ENCODE data around the gene PRKAR1B.

The PRKAR1B gene

GRCh38 chr7:507623-508300 lies 219.3 kb downstream of the PRKAR1B start:
- DNase-seq (ENCODE audit: low read depth), result no peak

- DNase-seq (ENCODE audit: low read depth), result no peak
Measured at GRCh38 chr7:506921-507622, 220.0 kb downstream of the PRKAR1B start.

DNA sequence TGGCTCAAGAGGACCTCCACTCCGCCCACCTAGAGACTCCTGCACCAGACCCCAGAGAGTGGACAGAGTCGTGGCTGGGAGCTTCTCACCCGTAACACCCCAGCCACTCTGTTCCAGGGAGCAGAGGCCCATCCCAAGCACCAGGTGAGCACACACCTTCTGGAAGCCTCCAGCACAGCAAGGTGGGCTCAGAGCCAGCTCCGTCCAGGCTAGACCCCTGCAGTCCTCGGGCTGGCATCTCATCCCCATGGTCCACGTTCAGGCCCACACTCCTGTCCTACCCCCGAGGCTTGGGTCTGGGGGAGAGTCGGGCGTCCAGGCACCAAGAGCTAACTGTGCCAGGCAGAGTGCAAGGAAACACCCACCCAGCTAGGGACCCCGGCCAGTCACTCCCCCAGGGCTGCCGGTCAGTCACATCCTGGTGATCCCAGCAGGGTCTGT lies 220.7 kb downstream of the PRKAR1B start:
- no peak for DNase-seq (ENCODE audit: low read depth)

DNA sequence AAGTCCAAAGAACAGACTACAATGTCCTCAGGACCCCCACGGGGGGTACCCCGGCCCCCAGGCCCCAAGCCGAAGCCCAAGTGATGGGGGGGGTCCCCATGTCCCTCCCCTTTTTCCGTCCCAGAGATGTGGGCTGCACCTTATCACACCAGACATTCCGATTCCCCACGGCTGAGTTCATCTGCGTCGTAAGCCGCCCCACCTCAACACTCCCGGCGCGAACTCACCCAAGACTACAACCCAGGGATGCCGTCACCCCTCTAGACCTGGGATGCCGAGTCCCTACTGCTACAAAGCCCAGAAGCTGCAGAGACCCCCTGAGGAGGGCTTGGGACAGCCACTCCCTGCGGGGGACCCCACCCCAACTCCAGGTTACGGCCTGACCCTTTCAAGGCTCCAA lies 221.9 kb downstream of the PRKAR1B start:
- no peak for DNase-seq (ENCODE audit: low read depth)

DNA sequence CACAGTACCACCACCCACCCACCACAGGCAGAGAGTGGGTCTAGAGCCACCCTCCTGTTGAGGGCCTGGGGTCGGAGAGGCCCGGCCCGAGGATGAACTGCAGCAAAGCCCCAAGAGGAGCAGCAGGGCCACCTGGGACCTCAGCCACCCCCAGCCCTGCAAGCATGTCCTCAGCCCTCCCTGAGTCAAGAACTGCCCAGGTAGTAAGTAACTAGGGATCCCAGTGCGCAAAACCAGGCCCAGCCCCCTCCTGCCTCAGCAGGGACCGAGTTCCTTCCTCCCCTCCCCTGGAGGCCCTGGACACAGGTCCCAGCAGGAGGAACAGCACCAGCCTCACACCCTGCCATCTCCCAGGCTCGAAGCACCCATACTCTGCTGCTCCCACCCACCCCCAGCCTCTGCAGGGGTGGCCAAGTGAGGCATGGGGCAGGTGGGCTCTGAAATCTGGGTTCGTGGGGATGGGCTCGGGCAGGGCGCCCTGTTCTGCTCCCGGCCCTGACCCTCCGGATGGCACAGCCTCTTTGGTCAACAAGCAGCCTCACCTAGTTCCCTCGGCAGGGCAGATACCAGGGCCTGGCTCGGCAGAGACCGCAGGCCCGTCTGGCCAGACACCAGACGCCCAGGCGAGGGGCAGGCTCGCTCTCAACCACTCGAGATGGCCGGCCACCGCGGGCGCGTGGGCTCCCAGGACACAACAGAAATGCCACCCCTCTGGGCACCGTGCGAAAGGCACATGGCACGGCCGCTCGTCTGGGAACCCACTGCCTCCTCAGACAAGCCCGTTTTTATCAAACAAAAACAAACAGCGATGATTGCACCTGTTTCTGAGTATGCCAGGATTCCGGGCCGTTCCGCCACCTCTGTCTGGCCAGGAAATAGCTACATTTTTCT lies 222.6 kb downstream of the PRKAR1B start:
- DNase-seq (ENCODE audit: low read depth), result no peak

- no peak for DNase-seq (ENCODE audit: low read depth)
Measured at GRCh38 chr7:503575-504111, 223.4 kb downstream of the PRKAR1B start.

DNA sequence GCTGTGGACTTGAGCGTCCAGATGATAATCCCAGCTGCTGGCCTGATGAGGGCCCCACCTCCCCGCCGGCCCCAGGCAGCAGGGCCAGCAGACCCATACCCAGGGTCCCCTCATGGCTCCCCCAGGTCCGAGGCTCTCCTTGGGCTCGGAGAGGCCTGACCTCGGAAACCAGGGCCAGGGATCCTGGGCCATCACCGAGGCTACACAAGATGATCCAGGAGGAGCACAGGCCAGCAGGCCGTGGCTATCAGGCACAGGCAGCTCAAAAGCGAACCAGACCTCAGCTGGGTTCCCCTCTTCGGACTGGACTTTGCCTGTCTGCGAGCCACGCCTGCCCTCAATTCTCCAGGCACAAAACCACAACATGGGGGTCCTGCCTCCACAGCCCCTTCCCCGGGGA lies 224.8 kb downstream of the PRKAR1B start:
- DNase-seq (ENCODE audit: low read depth), result no peak

GRCh38 chr7:501526-501925 lies 225.6 kb downstream of the PRKAR1B start:
- no peak for DNase-seq (ENCODE audit: low read depth)

- DNase-seq (ENCODE audit: low read depth), result no peak
Measured at GRCh38 chr7:500521-501420, 226.3 kb downstream of the PRKAR1B start.

GRCh38 chr7:499853-500485 lies 227.1 kb downstream of the PRKAR1B start:
- DNase-seq (ENCODE audit: low read depth), result no peak

Measured in stimulated activated CD8-positive, alpha-beta memory T cell treated with anti-CD3 and anti-CD28 coated beads, Interleukin-12 subunit alpha, Interleukin-12 subunit beta, amount 100 ng/mL, for 4 hours (primary cell).